Measurements from ENCODE around the gene EFCAB6.

DNA sequence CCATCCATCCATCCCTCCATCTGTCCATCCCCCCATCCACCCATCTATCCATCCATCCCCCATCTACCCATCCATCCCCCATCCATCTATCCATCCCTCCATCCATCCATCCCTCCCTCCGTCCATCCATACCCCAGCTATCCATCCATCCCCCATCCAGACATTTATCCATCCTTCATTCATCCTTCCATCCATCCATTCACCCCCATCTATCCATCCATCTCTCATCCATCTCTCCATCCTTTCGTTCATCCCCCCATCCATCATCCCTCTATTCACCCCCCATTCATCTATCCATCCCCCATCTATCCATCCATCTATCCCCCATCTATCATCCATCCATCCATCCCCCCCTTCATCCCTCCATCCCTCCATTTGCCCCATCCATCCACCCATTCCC, 302.8 kb downstream of the EFCAB6 start:
- TF ChIP-seq, protein P1, sequence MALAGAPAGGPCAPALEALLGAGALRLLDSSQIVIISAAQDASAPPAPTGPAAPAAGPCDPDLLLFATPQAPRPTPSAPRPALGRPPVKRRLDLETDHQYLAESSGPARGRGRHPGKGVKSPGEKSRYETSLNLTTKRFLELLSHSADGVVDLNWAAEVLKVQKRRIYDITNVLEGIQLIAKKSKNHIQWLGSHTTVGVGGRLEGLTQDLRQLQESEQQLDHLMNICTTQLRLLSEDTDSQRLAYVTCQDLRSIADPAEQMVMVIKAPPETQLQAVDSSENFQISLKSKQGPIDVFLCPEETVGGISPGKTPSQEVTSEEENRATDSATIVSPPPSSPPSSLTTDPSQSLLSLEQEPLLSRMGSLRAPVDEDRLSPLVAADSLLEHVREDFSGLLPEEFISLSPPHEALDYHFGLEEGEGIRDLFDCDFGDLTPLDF (CRISPR knock-in tag; IDR thresholded peaks at IDR 0.05), result no peak
- TF ChIP-seq, protein P2, sequence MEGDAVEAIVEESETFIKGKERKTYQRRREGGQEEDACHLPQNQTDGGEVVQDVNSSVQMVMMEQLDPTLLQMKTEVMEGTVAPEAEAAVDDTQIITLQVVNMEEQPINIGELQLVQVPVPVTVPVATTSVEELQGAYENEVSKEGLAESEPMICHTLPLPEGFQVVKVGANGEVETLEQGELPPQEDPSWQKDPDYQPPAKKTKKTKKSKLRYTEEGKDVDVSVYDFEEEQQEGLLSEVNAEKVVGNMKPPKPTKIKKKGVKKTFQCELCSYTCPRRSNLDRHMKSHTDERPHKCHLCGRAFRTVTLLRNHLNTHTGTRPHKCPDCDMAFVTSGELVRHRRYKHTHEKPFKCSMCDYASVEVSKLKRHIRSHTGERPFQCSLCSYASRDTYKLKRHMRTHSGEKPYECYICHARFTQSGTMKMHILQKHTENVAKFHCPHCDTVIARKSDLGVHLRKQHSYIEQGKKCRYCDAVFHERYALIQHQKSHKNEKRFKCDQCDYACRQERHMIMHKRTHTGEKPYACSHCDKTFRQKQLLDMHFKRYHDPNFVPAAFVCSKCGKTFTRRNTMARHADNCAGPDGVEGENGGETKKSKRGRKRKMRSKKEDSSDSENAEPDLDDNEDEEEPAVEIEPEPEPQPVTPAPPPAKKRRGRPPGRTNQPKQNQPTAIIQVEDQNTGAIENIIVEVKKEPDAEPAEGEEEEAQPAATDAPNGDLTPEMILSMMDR (IDR thresholded peaks at IDR 0.05), result no peak
- TF ChIP-seq CREM (CRISPR knock-in tag; IDR thresholded peaks at IDR 0.05), result no peak
